Heart left ventricle (tissue), 13 donors: ENCODE results near the gene THRAP3.

Source experiments
- CTCF ChIP-seq, 12 donors: fragments of 200-600 bp; sonication (generic) in 4 of 12; IDR thresholded peaks; one replicate each; pipeline versions ENCODE4 v1.5.0 to v1.8.0; 2018 to 2022; ENCODE audit warnings: antibody characterized with exemption in 12 of 12, mild to moderate bottlenecking in 5 of 12
- POLR2A ChIP-seq, 2 donors: fragments of 450-650 bp; IDR thresholded peaks; one replicate each; pipeline ENCODE4 v1.6.1; 2017; ENCODE audit warnings: antibody characterized with exemption in 2 of 2, mild to moderate bottlenecking in 2 of 2, moderate library complexity in 2 of 2
- donor health status: ischemic (EF 13 %, LVEDD 7.1; RV severe dilation, severe dysfunction).
- donor health status: DM: no; HTN: yes; CAD: no.
- donor health status: DM: no; HTN: no; CAD: no.
- donor health status: ischemic (EF 25% LVEDD 6.9; RV normal size, moderate dysfunction).
- donor health status: ischemic (EF 25% LVEDD 5.7; RV mildly dilated, moderate dysfunction).
- donor health status: ischemic (EF 35%, LVEDD 5.7; RV mildly dilated, moderate dysfunction).
- donor health status: nonischemic (EF 11% LVEDD 7.7; RV severe dilation, severe dysfunction).
- donor health status: DM: yes; HTN: yes; CAD: no.
- donor health status: PGD.
- donor health status: ischemic (EF 29% LVEDD 5.4; RV normal size, mild dysfunction).
- donor health status: nonischemic (EF 23%, LVEDD 6.1; RV moderate dilation, normal function).

GRCh38 chr1:36208978-36209703 lies 15.1 kb upstream of the THRAP3 start:
- TF ChIP-seq CTCF (IDR thresholded peaks at IDR 0.05), result peak in 1 of 12 donors; percentile 20
- no peak for TF ChIP-seq POLR2A (IDR thresholded peaks at IDR 0.05)
